Smooth muscle cell of the umbilical artery (primary cell): ENCODE results near the gene RXFP1. TPM values are rescaled to one million over a fixed set of nuclear protein-coding genes. Genes with fewer than 3 reads are reported as not detected.

Experiments used
- total RNA-seq: library from RNA; depleted of rRNA; stranded (reverse); fragments of >200 nt; gene quantifications from 2 replicates; pipeline ENCODE4 v1.2.3, GENCODE V29; 2014

RXFP1 gene
- total RNA-seq, result not detected in 2 replicates

DNA sequence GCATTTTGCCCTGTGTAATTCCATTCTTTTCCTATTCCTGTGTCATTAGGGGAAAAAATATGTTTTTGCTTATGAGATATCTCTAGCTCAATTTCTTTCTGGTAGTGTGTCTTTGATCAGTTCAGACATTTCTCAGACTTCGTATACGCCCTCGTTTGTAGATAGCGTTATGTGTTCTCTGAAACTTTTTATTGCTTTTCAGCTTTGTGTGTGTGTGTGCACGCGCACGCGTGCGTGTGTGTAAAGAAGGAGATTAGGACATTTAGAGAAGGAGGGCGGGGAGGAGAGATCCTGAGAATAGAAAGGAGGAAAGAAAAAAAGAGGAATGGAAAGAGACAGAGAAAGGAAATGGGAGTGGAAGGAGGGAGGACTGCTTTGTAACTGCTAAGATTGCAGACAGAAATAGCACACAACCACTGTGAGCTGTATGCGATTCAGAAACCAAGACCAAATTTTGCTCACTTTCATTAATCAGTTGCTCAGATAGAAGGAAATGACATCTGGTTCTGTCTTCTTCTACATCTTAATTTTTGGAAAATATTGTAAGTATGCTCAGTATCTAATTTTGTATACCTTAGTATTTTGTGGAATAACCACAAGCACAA is at the start of gene RXFP1:
RXFP1 (plus strand) TSS at position 399 of the 605 bp plus-strand sequence; CDS start at position 494, 95 bp downstream.

GRCh38 chr4:158671665-158671914 is 149.9 kb downstream of the RXFP1 start, which contains the start of gene C4orf46:
Gene C4orf46, minus strand, starts transcription at chr4:158671887. Its CDS starts 86 bp downstream, at chr4:158671801.

DNA sequence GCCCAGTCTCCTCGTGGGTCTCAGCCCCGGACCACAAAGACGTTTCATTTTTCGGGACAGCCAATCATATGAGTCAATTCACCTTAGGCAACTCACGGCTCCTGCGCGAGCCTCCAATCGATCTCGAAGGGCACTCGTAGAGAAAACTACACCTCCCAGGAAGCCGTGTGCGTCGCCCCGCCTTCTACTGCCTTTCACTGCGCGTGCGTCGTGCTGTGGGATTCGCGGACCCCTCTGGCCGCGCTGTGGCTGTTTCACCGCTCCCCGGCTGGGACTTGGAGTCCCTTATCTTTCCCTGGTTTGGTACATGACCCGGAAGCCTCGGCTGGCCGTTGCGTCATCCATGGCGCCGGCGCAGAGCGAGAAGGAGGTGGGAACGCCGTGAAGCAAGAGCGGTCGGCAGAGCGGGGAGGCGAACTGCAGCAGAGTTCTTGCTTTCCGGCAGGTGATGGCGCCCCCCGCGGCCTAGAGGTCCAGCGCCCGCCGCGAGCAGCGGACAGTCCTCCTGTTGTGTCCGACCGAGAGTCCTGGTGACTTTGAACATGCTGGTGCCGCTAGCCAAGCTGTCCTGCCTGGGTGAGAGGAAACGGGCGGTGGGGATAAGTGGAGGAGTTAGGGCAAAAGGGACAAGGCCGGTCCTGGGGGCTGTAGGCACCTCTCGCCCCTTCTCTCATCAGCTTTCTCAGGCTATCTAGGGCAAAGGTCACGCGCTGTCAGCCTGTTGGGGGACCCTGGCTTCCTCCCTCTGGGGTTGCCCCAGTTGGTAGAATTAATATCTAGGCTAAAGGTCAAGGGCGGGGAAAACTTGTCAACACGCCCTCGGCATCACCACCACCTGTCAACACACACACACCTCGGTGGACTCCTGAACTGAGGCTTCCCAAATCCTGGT is 150.5 kb downstream of the RXFP1 start, which contains the start of gene ETFDH:
ETFDH (plus strand) TSS at position 382 of the 892 bp plus-strand sequence; CDS start at position 543, 161 bp downstream.

Other genes with a start within 250 kb of the RXFP1 start
- gene C4orf46, start 150.0 kb downstream of the RXFP1 start, total RNA-seq, result 5.3 and 11.0 TPM in 2 replicates
- gene ETFDH, start 150.4 kb downstream of the RXFP1 start, total RNA-seq, result 17.9 and 26.4 TPM in 2 replicates
- 25.2 and 34.5 TPM in 2 replicates for gene PPID, start 201.5 kb downstream of the RXFP1 start, total RNA-seq
- 24.6 and 27.1 TPM in 2 replicates for gene FNIP2, start 247.1 kb downstream of the RXFP1 start, total RNA-seq